A549 (cell line): ENCODE measurements around the gene KPNA3. TPM values are rescaled to one million over a fixed set of nuclear protein-coding genes. Genes with fewer than 3 reads are reported as not detected.
"Not testable (repeated sequence)": the region's sequence is repeated elsewhere in the genome, so short reads cannot be mapped to it uniquely, and the experiment has no call there.

Source experiments
- ATAC-seq, 2 experiments: fragments of 200-7000 bp in 1 of 2; fragments of >200 bp in 1 of 2; cut with Nextera tagmentation in 1 of 2; cut with Tn5 transposase in 1 of 2; 3 replicates each; pipeline versions ENCODE4 v1.8.0 to v1.9.1; 2018 to 2020; ENCODE audit warnings: mild to moderate bottlenecking in 1 of 2, moderate library complexity in 1 of 2
- CTCF ChIA-PET: fragments of 300-600 bp; sonication (Branson Sonifier 250); formaldehyde crosslinking; extraction: SDS; loops from one replicate; lab custom pipeline; 2021; ENCODE audit warnings: antibody characterized with exemption, inconsistent platforms; lab: Yijun Ruan, JAX
- POLR2A ChIA-PET: fragments of 350-600 bp; formaldehyde crosslinking; extraction: SDS; loops from one replicate; lab custom pipeline; 2021; ENCODE audit warnings: antibody characterized with exemption, inconsistent platforms; lab: Yijun Ruan, JAX
- DNase-seq, 2 experiments: peaks; one replicate each; pipeline versions ENCODE4 v3.0.0 to v3.0.0-alpha.2; 2011 to 2016; ENCODE audit warnings: low read depth in 1 of 2, low spot score in 1 of 2
- FAIRE-seq: peaks from 2 replicates; lab custom pipeline; 2011; peaks lifted over from hg19 to GRCh38; lab: Jason Lieb, UNC
- H3K27ac ChIP-seq, 2 experiments: fragments of >200 bp; sonication (Bioruptor Twin); formaldehyde crosslinking; 3 replicates each; pipeline ENCODE4 v1.5.1; 2016 to 2017
- H3K4me1 ChIP-seq: fragments of >200 bp; sonication (Bioruptor Twin); formaldehyde crosslinking; 3 replicates; pipeline ENCODE4 v1.6.1; 2016
- H3K4me2 ChIP-seq: fragments of >200 bp; sonication (Bioruptor Twin); formaldehyde crosslinking; 3 replicates; pipeline ENCODE4 v1.6.1; 2016
- H3K4me3 ChIP-seq: fragments of >200 bp; sonication (Bioruptor Twin); formaldehyde crosslinking; 3 replicates; pipeline ENCODE4 v1.5.1; 2016
- H3K9me3 ChIP-seq: fragments of >200 bp; sonication (Bioruptor Twin); formaldehyde crosslinking; 3 replicates; pipeline ENCODE4 v1.6.1; 2016
- EHF ChIP-seq: fragments of 250-450 bp; sonication (Bioruptor Pico); IDR thresholded peaks from 2 replicates; pipeline ENCODE4 v1.5.0; 2020; ENCODE audit warnings: mild to moderate bottlenecking
- ESRRA ChIP-seq: fragments of 150-350 bp; IDR thresholded peaks from 2 replicates; pipeline ENCODE4 v1.6.1; 2014; ENCODE audit warnings: mild to moderate bottlenecking, low read length, borderline replicate concordance
- FOSL2 ChIP-seq, 2 experiments: fragments of 450-650 bp in 1 of 2; fragments of >200 bp in 1 of 2; sonication (Bioruptor Twin) in 1 of 2; formaldehyde crosslinking; IDR thresholded peaks; 2 replicates each; pipeline versions ENCODE4 v1.5.0 to v1.6.1; 2016 to 2020; ENCODE audit warnings: mild to moderate bottlenecking in 1 of 2, moderate library complexity in 1 of 2
- FOXS1 ChIP-seq: fragments of 250-450 bp; sonication (Bioruptor Pico); IDR thresholded peaks from 2 replicates; pipeline ENCODE4 v1.5.0; 2020; ENCODE audit warnings: mild to moderate bottlenecking, moderate library complexity
- KDM5A ChIP-seq: fragments of 200-600 bp; sonication (generic); IDR thresholded peaks from 2 replicates; pipeline ENCODE4 v1.6.1; 2016; ENCODE audit warnings: antibody characterized with exemption, mild to moderate bottlenecking
- MAZ ChIP-seq: fragments of 150-350 bp; IDR thresholded peaks from 2 replicates; pipeline ENCODE4 v1.6.1; 2014; ENCODE audit warnings: antibody characterized with exemption, low read depth, low read length, borderline replicate concordance
- NPAS2 ChIP-seq: fragments of 250-450 bp; sonication (Bioruptor Pico); IDR thresholded peaks from 2 replicates; pipeline ENCODE4 v1.8.0; 2022; ENCODE audit warnings: mild to moderate bottlenecking, moderate library complexity, borderline replicate concordance
- NR3C1 ChIP-seq: fragments of >200 bp; sonication (Bioruptor Twin); formaldehyde crosslinking; IDR thresholded peaks from 3 replicates; pipeline ENCODE4 v1.6.1; 2017
- POLR2AphosphoS2 ChIP-seq: conservative IDR thresholded peaks from 2 replicates; pipeline ENCODE4 v1.6.1; 2012; ENCODE audit warnings: low read length, improper control_type of control experiment, inconsistent platforms
- RCOR1 ChIP-seq: fragments of 150-350 bp; IDR thresholded peaks from 2 replicates; pipeline ENCODE4 v1.6.1; 2014; ENCODE audit warnings: antibody characterized with exemption, low read length, low read depth
- ZC3H11A ChIP-seq: fragments of 450-650 bp; IDR thresholded peaks from 2 replicates; pipeline ENCODE4 v1.6.1; 2014; ENCODE audit warnings: antibody characterized with exemption, mild to moderate bottlenecking
- ZSCAN20 ChIP-seq: fragments of 250-450 bp; sonication (Bioruptor Pico); IDR thresholded peaks from 2 replicates; pipeline ENCODE4 v1.8.0; 2022; ENCODE audit warnings: mild to moderate bottlenecking, moderate library complexity
- WGBS: methylation state at CpG from one replicate; pipeline ENCODE4 v1.1.6; 2017; ENCODE audit errors: missing lambda C conversion rate; 5-methylcytosine and 5-hydroxymethylcytosine counted together
- polyA plus RNA-seq, 4 experiments: library from polyadenylated mRNA; depleted of rRNA in 3 of 4; stranded (reverse); fragments of >200 nt; fragmentation: RNase III in 1 of 4; extraction: RNeasy Plus Mini Kit Qiagen cat#74134 plus additional on column Dnase treatment in 1 of 4; gene quantifications; 2 replicates in 3 of 4; 3 replicates in 1 of 4; pipeline ENCODE4 v1.2.3, GENCODE V29; 2011 to 2017
- TF ChIP-seq, protein P1 (sequence below): fragments of 250-450 bp; sonication (Bioruptor Pico); IDR thresholded peaks from 2 replicates; pipeline ENCODE4 v1.5.0; 2020; ENCODE audit warnings: low read depth, mild to moderate bottlenecking, moderate library complexity
- TF ChIP-seq, protein P2 (sequence below): fragments of >200 bp; sonication (Bioruptor Twin); formaldehyde crosslinking; IDR thresholded peaks from 3 replicates; pipeline ENCODE4 v1.5.1; 2016
- TF ChIP-seq, protein P3 (sequence below): fragments of 250-450 bp; sonication (Bioruptor Pico); IDR thresholded peaks from 2 replicates; pipeline ENCODE4 v1.5.0; 2021; ENCODE audit warnings: mild to moderate bottlenecking, moderate library complexity, borderline replicate concordance
- TF ChIP-seq, protein P4 (sequence below): IDR thresholded peaks from 2 replicates; pipeline ENCODE4 v1.6.1; 2012
- TF ChIP-seq, protein P5 (sequence below): IDR thresholded peaks from 2 replicates; pipeline ENCODE4 v1.6.1; 2012; ENCODE audit warnings: low read depth, borderline replicate concordance

The KPNA3 gene
- polyA plus RNA-seq, 2 of the 4 experiments (the other 2 are of a cell fraction): 28.5 to 29.3 TPM

DNA sequence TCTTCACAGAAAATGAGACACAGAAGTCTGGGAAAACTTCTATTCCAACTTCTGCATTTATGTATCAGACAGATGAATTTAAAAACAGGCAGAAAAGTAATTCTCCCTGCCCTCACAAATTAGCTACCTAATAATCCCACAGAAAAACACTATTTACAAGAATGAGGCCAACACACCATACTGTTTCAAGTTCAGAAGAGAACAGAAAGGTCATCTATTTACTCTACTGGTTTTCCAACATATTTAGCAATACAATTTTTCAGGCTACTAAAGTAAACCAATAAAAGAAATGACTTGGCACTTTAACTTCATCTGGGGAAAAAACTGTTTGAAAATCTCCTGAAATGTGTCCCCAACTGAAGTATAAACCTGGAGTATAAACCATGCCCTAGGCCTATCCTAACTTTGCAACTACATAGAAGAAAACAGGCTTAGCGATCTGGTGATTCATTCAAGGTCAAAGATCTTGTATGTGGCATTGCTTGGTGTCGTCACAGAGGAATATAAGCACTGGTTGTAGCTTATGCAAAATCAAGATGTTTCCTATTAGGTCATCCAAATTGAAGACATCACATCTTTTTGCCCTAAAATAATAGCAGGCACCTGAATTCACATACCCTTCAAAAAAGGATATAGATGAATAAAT lies 81.1 kb downstream of the KPNA3 start (continued):
- TF ChIP-seq, protein P1, sequence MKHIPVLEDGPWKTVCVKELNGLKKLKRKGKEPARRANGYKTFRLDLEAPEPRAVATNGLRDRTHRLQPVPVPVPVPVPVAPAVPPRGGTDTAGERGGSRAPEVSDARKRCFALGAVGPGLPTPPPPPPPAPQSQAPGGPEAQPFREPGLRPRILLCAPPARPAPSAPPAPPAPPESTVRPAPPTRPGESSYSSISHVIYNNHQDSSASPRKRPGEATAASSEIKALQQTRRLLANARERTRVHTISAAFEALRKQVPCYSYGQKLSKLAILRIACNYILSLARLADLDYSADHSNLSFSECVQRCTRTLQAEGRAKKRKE (CRISPR knock-in tag): no peak
- TF ChIP-seq FOSL2 (IDR thresholded peaks at IDR 0.05): no peak
- TF ChIP-seq FOSL2 (CRISPR knock-in tag; IDR thresholded peaks at IDR 0.05): no peak
- TF ChIP-seq NR3C1: no peak
- TF ChIP-seq RCOR1: no peak
- TF ChIP-seq KDM5A: no peak

DNA sequence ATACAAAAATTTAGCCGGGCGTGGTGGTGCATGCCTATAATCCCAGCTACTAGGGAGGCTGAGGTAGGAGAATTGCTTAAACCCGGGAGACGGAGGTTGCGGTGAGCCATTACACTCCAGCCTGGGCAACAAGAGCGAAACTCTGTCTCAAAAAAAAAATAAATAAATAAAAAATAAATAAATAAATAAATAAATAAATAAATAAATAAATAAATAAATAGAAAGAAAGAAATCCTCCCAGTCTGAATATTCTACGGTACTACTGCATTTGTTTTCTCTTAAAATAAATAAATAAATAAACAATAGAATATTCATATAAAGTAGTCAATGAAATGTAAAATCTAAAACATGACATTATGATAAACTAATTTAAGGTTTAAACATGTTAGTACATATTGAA lies 88.2 kb downstream of the KPNA3 start:
- POLR2A ChIA-PET, DNase-seq, H3K27ac ChIP-seq, H3K4me2 ChIP-seq, CTCF ChIA-PET, FAIRE-seq, H3K9me3 ChIP-seq, H3K4me3 ChIP-seq, ATAC-seq, H3K4me1 ChIP-seq: not testable (repeated sequence)
- 97% methylated on average over 7 of the region's 7 CpGs for WGBS
- TF ChIP-seq ZC3H11A: peak; percentile 40

DNA sequence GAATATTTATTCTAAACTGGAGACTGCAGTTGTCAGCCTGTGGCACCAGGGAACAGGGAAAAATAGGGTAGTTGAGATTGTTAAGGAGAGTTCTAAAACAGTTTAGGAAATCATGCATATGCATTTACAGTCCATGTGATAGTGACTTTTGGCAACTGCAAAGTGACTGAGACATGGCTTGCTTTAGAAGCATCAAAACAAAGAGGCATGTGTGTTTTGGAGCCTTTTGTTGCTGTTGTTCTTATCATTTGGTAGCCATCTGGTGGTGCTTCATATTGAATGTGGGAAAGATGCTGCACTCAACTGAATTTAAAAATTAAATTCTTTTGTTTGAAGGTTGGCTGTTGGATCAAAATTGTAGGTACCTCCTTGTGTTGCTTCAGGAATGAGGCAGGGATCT lies 91.0 kb downstream of the KPNA3 start:
- ATAC-seq (no peak), DNase-seq (no peak), FAIRE-seq (no peak)
- Histone ChIP-seq H3K9me3 (no peaks in the 10 kb centered on the region), H3K4me2 (no peak overlapping the region), H3K4me3 (no peak overlapping the region), H3K27ac (no peak overlapping the region)
- ChIA-PET CTCF (no interaction called here), POLR2A (no interaction called here)
- TF ChIP-seq, protein P2, sequence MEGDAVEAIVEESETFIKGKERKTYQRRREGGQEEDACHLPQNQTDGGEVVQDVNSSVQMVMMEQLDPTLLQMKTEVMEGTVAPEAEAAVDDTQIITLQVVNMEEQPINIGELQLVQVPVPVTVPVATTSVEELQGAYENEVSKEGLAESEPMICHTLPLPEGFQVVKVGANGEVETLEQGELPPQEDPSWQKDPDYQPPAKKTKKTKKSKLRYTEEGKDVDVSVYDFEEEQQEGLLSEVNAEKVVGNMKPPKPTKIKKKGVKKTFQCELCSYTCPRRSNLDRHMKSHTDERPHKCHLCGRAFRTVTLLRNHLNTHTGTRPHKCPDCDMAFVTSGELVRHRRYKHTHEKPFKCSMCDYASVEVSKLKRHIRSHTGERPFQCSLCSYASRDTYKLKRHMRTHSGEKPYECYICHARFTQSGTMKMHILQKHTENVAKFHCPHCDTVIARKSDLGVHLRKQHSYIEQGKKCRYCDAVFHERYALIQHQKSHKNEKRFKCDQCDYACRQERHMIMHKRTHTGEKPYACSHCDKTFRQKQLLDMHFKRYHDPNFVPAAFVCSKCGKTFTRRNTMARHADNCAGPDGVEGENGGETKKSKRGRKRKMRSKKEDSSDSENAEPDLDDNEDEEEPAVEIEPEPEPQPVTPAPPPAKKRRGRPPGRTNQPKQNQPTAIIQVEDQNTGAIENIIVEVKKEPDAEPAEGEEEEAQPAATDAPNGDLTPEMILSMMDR: no peak
- no peak for TF ChIP-seq POLR2AphosphoS2
- no peak for TF ChIP-seq EHF
- no peak for TF ChIP-seq MAZ
- TF ChIP-seq, protein P3, sequence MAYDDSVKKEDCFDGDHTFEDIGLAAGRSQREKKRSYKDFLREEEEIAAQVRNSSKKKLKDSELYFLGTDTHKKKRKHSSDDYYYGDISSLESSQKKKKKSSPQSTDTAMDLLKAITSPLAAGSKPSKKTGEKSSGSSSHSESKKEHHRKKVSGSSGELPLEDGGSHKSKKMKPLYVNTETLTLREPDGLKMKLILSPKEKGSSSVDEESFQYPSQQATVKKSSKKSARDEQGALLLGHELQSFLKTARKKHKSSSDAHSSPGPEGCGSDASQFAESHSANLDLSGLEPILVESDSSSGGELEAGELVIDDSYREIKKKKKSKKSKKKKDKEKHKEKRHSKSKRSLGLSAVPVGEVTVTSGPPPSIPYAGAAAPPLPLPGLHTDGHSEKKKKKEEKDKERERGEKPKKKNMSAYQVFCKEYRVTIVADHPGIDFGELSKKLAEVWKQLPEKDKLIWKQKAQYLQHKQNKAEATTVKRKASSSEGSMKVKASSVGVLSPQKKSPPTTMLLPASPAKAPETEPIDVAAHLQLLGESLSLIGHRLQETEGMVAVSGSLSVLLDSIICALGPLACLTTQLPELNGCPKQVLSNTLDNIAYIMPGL (CRISPR knock-in tag): no peak
- TF ChIP-seq, protein P4, sequence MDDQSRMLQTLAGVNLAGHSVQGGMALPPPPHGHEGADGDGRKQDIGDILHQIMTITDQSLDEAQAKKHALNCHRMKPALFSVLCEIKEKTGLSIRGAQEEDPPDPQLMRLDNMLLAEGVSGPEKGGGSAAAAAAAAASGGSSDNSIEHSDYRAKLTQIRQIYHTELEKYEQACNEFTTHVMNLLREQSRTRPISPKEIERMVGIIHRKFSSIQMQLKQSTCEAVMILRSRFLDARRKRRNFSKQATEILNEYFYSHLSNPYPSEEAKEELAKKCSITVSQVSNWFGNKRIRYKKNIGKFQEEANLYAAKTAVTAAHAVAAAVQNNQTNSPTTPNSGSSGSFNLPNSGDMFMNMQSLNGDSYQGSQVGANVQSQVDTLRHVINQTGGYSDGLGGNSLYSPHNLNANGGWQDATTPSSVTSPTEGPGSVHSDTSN: no peak
- no peak for TF ChIP-seq ZSCAN20
- TF ChIP-seq FOXS1 (CRISPR knock-in tag): no peak
- TF ChIP-seq NPAS2 (CRISPR knock-in tag): no peak
- TF ChIP-seq ESRRA: no peak
- TF ChIP-seq, protein P5, sequence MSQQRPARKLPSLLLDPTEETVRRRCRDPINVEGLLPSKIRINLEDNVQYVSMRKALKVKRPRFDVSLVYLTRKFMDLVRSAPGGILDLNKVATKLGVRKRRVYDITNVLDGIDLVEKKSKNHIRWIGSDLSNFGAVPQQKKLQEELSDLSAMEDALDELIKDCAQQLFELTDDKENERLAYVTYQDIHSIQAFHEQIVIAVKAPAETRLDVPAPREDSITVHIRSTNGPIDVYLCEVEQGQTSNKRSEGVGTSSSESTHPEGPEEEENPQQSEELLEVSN: no peak
- TF ChIP-seq, all 56 proteins: peak for 0
- H3K4me1 ChIP-seq: no peaks in the 10 kb centered on the region
